WERI-Rb-1 (cell line): ENCODE results near the gene GRAP2.

ENCODE experiments used
- DNase-seq: peaks from one replicate; pipeline ENCODE4 v3.0.0-alpha.2; 2020
- H3K27ac ChIP-seq: fragments of 250-450 bp; sonication (Bioruptor Pico); 2 replicates; pipeline ENCODE4 v1.5.1; 2020; ENCODE audit warnings: mild to moderate bottlenecking, moderate library complexity
- H3K27me3 ChIP-seq: fragments of 250-450 bp; sonication (Bioruptor Pico); 2 replicates; pipeline ENCODE4 v1.5.1; 2021; ENCODE audit warnings: mild to moderate bottlenecking, low read depth, moderate library complexity; ENCODE audit not compliant: insufficient read depth, severe bottlenecking
- H3K36me3 ChIP-seq: fragments of 250-450 bp; sonication (Bioruptor Pico); 2 replicates; pipeline ENCODE4 v1.5.1; 2020; ENCODE audit warnings: mild to moderate bottlenecking, moderate library complexity
- H3K4me3 ChIP-seq: 2 replicates; pipeline ENCODE4 v1.5.1; 2011; ENCODE audit warnings: low read depth, mild to moderate bottlenecking, control low read depth, low read length
- H3K9me3 ChIP-seq: fragments of 250-450 bp; sonication (Bioruptor Pico); 2 replicates; pipeline ENCODE4 v1.5.1; 2021; ENCODE audit warnings: mild to moderate bottlenecking, moderate library complexity; ENCODE audit not compliant: severe bottlenecking
- CTCF ChIP-seq: IDR thresholded peaks from 2 replicates; pipeline ENCODE4 v1.5.1; 2011; ENCODE audit warnings: low read depth, mild to moderate bottlenecking, control low read depth, inconsistent platforms, low read length

The GRAP2 gene

GRCh38 chr22:39935116-39935515 lies 34.2 kb downstream of the GRAP2 start:
- no peaks in the 10 kb centered on the region for H3K27me3 ChIP-seq
- H3K9me3 ChIP-seq = no peaks in the 10 kb centered on the region
- H3K4me3 ChIP-seq = no peak overlapping the region
- DNase-seq = no peak
- no peak overlapping the region for H3K27ac ChIP-seq
- no peaks in the 10 kb centered on the region for H3K36me3 ChIP-seq
- no peak for TF ChIP-seq CTCF

GRCh38 chr22:39935612-39936011 lies 34.7 kb downstream of the GRAP2 start:
- no peak for DNase-seq
- TF ChIP-seq CTCF = peak; percentile 25; the same call in 1 of the 2 replicates
- H3K36me3 ChIP-seq = no peaks in the 10 kb centered on the region
- no peaks in the 10 kb centered on the region for H3K27me3 ChIP-seq
- no peaks in the 10 kb centered on the region for H3K9me3 ChIP-seq
- H3K27ac ChIP-seq = no peak overlapping the region
- H3K4me3 ChIP-seq = no peak overlapping the region

- no peak overlapping the region for H3K4me3 ChIP-seq
- no peak overlapping the region for H3K27ac ChIP-seq
- TF ChIP-seq CTCF = no peak
- H3K36me3 ChIP-seq = no peaks in the 10 kb centered on the region
- H3K9me3 ChIP-seq = no peaks in the 10 kb centered on the region
- DNase-seq = no peak
- H3K27me3 ChIP-seq = no peaks in the 10 kb centered on the region
These were observed 35.8 kb downstream of the GRAP2 start for GRCh38 chr22:39936523-39937145.

- H3K36me3 ChIP-seq = no peaks in the 10 kb centered on the region
- H3K27ac ChIP-seq = no peak overlapping the region
- H3K9me3 ChIP-seq = no peaks in the 10 kb centered on the region
- H3K27me3 ChIP-seq = no peaks in the 10 kb centered on the region
- no peak for TF ChIP-seq CTCF
- no peak for DNase-seq
- no peak overlapping the region for H3K4me3 ChIP-seq
These were observed 37.0 kb downstream of the GRAP2 start for GRCh38 chr22:39937906-39938305.

- Histone ChIP-seq H3K27me3 (no peaks in the 10 kb centered on the region), H3K4me3 (no peak overlapping the region), H3K9me3 (no peaks in the 10 kb centered on the region), H3K36me3 (no peaks in the 10 kb centered on the region), H3K27ac (no peak overlapping the region)
- DNase-seq = no peak
- TF ChIP-seq CTCF = no peak
These were observed 37.7 kb downstream of the GRAP2 start for GRCh38 chr22:39938509-39939111.

GRCh38 chr22:39939830-39940229 lies 38.9 kb downstream of the GRAP2 start:
- TF ChIP-seq CTCF = no peak
- Histone ChIP-seq H3K4me3 (no peak overlapping the region), H3K36me3 (no peaks in the 10 kb centered on the region), H3K27ac (no peak overlapping the region), H3K27me3 (no peaks in the 10 kb centered on the region), H3K9me3 (no peaks in the 10 kb centered on the region)
- no peak for DNase-seq
